Fibroblast of mammary gland (primary cell): ENCODE data around the gene GRIA1.

Source experiments
- DNase-seq: peaks from one replicate; pipeline ENCODE4 v3.0.0-alpha.2; 2010; ENCODE audit warnings: low read depth
- H3K4me3 ChIP-seq: 2 replicates; pipeline ENCODE4 v1.5.1; 2011; ENCODE audit warnings: low read depth, mild to moderate bottlenecking, low read length, moderate library complexity; ENCODE audit not compliant: control insufficient read depth
- TF ChIP-seq, protein P1 (sequence below): conservative IDR thresholded peaks from 2 replicates; pipeline ENCODE4 v1.5.1; 2011; ENCODE audit warnings: low read depth, low read length, inconsistent platforms; ENCODE audit not compliant: control insufficient read depth, insufficient read depth

The GRIA1 gene

DNA sequence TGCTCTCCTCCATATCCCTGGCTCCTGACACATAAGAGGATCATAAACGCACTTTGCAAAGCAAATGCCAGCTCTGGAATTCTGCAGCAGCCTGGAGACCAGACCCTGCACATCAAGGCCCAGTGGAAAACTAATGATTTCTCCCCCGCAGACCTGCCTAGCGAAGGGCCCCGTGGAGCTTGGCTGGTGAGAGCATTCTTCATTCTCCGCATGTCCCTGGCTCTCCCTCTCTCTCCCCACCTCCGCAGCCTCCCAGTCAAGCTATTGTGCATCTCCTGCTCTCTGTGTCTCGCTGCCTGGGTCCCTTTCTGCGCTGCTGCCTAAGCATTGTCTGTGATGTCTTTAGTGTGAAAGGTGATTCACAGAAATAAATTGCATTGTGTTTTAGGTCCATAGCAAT lies 46.7 kb downstream of the GRIA1 start:
- DNase-seq = no peak
- TF ChIP-seq, protein P1, sequence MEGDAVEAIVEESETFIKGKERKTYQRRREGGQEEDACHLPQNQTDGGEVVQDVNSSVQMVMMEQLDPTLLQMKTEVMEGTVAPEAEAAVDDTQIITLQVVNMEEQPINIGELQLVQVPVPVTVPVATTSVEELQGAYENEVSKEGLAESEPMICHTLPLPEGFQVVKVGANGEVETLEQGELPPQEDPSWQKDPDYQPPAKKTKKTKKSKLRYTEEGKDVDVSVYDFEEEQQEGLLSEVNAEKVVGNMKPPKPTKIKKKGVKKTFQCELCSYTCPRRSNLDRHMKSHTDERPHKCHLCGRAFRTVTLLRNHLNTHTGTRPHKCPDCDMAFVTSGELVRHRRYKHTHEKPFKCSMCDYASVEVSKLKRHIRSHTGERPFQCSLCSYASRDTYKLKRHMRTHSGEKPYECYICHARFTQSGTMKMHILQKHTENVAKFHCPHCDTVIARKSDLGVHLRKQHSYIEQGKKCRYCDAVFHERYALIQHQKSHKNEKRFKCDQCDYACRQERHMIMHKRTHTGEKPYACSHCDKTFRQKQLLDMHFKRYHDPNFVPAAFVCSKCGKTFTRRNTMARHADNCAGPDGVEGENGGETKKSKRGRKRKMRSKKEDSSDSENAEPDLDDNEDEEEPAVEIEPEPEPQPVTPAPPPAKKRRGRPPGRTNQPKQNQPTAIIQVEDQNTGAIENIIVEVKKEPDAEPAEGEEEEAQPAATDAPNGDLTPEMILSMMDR = no peak
- no peak overlapping the region for H3K4me3 ChIP-seq

DNA sequence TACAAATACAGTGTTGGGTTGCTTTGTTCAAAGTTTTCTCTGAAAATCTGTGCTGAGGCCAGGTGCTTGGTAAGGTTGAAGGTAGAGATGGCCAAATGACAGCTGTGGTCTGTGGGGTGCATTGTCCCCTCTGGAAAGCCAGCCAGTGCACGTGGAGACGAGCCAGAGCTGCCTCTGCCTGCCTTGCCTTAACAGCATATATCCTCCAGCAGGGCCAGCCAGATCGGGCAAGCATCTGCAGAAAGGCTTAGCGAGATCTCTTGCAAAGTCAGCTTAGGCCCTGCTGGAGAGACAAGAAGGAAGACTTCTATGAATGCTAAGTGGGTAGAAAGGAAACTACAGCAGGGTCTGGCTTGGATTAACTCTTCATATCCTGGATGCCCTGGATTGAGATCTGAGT lies 49.5 kb downstream of the GRIA1 start:
- TF ChIP-seq, protein P1 = no peak
- no peak for DNase-seq

DNA sequence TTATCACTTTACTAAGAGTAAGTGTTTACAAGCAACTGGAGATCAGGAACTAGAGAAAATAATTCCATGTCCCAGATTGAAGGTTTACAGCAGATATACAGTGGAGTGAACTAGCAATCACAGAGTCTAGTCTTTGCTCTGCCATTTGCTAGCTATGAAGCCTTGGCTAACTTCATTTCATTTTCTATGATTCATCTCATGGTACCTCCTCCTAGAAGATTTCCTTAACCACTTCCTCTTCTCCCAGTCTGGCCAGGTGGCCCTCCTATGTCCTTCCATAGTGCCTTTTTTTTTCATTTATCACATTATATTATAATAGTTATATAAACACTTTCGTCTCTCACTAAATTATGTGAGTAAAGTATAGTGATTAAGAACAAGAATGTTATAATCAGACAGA lies 52.1 kb downstream of the GRIA1 start:
- peak; percentile 44 for DNase-seq
- no peak overlapping the region for H3K4me3 ChIP-seq
- TF ChIP-seq, protein P1 = no peak

More for the DNA sequence above, 49.5 kb downstream of the GRIA1 start:
- no peak overlapping the region for H3K4me3 ChIP-seq

DNA sequence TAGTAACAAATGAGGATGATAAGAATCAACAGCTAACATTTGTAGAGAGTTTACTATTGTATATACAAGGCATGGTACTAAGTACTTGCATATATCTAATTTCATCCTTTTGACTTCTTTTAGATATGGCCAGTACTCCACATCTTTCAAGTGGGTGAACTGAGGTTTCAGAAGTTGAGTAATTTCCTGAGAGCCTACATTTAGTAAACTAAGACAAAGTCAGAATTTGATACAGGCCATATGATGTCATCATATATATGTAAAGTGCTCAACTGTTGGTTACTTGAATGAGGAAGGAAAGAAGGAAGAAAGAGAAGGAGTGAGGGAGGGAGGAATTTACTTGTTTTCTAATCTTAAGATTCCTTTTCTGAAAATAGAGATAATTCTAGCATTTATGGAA lies 52.8 kb downstream of the GRIA1 start:
- no peak overlapping the region for H3K4me3 ChIP-seq
- DNase-seq = no peak
- TF ChIP-seq, protein P1 = no peak

DNA sequence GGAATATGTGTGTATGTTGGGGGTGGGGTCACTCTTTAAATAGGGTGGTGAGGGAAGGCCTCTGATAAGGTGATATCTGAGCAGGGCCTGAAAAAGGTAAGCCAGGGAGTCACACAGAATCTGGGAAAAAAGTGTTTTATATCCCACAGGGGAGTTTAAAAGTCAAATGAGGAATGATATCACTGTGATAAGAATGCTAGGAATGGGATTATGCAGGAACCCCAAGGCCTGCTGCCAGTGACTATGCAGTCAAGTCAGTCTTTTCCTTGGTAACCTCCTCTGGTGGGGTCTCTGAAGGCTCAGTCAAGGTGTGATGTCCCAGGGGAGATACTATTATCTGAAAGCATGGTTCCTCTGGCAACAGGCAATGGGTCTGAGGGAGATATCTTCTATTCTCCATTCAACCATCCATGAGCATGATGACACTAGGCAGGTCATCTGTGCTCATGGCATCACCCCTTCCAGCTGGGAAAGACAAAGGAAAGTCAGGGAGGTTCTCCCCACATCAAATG lies 53.5 kb downstream of the GRIA1 start:
- no peak for DNase-seq
- TF ChIP-seq, protein P1 = no peak
- no peak overlapping the region for H3K4me3 ChIP-seq

DNA sequence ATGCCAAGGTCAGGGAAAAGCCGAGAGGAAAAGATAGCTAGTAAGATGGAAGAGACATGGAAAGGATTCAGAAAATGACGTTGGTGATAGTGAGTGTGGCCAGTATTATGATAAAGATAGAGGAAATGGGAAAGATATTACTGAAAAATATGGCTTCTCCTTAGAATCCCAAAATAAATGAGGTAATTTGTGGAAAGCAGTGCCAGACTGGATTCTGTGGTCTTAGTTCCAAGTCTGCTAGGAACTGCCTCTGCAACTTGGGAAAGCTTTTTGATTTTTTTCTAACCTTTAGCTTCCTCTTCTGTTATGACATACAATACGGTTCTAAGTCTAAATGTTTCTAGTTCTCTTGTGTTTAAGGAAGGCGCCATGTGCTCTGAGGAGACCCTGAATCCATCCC lies 54.2 kb downstream of the GRIA1 start:
- no peak for DNase-seq
- H3K4me3 ChIP-seq = no peak overlapping the region
- TF ChIP-seq, protein P1 = no peak

DNA sequence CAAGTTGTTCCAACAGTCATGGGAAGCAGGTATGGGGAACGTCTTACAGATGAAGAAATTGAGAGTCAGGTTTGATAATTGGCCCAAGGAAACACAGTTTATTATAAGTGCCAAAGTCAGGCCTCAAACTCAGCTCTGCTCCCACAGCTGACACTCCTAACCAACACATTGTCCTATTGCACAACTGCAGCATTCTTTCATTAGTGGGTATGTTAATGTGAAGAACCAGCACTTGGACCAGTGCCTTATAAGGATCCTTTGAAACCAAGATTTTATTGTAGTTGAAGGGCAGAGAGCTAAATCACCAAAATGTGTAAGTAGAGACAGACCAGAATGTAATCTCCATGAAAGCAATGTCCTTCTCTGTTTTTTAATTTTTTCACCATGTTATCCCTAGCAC lies 56.1 kb downstream of the GRIA1 start:
- peak; percentile 17 for DNase-seq
- no peak overlapping the region for H3K4me3 ChIP-seq
- TF ChIP-seq, protein P1 = no peak
